ENCODE results near the gene TBCK.

DNA sequence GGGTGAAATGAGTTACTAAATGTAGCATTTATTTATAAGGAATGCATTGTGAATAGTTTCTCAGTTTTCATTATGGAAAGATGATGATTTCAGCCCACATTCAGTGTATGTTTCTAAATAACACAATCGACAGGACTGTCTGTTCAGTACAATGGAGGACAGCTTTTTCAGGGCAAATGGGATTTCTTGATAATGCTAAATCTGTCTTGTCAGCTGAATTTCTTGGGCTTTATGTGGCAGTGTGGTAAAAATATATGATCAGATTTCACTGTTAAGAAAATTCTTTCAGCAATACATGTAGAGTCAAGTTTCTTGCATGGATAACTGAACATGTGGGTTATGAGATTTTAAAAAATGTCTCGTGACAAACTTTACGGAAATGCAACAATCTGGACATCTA is 269.9 kb downstream of the TBCK start:
- TF ChIP-seq, protein P1, sequence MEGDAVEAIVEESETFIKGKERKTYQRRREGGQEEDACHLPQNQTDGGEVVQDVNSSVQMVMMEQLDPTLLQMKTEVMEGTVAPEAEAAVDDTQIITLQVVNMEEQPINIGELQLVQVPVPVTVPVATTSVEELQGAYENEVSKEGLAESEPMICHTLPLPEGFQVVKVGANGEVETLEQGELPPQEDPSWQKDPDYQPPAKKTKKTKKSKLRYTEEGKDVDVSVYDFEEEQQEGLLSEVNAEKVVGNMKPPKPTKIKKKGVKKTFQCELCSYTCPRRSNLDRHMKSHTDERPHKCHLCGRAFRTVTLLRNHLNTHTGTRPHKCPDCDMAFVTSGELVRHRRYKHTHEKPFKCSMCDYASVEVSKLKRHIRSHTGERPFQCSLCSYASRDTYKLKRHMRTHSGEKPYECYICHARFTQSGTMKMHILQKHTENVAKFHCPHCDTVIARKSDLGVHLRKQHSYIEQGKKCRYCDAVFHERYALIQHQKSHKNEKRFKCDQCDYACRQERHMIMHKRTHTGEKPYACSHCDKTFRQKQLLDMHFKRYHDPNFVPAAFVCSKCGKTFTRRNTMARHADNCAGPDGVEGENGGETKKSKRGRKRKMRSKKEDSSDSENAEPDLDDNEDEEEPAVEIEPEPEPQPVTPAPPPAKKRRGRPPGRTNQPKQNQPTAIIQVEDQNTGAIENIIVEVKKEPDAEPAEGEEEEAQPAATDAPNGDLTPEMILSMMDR (IDR thresholded peaks at IDR 0.05 in 2 of 3, conservative IDR thresholded peaks at IDR 0.05 in 1 of 3; ENCODE audit: borderline replicate concordance in 1 of 3, insufficient read depth in 1 of 3, low read depth in 2 of 3, low read length in 2 of 3): no peak
- TF ChIP-seq POLR2A (IDR thresholded peaks at IDR 0.05; ENCODE audit: borderline replicate concordance, extremely low read depth, insufficient read depth, insufficient read length) (no peak), TCF7L2 (IDR thresholded peaks at IDR 0.05; ENCODE audit: borderline replicate concordance, extremely low read depth, insufficient read depth, insufficient read length) (no peak), EZH2phosphoT487 (IDR thresholded peaks at IDR 0.05; ENCODE audit: borderline replicate concordance) (no peak), ZNF274 (IDR thresholded peaks at IDR 0.05; ENCODE audit: low read depth, low read length) (no peak)
- TF ChIP-seq, protein P2, sequence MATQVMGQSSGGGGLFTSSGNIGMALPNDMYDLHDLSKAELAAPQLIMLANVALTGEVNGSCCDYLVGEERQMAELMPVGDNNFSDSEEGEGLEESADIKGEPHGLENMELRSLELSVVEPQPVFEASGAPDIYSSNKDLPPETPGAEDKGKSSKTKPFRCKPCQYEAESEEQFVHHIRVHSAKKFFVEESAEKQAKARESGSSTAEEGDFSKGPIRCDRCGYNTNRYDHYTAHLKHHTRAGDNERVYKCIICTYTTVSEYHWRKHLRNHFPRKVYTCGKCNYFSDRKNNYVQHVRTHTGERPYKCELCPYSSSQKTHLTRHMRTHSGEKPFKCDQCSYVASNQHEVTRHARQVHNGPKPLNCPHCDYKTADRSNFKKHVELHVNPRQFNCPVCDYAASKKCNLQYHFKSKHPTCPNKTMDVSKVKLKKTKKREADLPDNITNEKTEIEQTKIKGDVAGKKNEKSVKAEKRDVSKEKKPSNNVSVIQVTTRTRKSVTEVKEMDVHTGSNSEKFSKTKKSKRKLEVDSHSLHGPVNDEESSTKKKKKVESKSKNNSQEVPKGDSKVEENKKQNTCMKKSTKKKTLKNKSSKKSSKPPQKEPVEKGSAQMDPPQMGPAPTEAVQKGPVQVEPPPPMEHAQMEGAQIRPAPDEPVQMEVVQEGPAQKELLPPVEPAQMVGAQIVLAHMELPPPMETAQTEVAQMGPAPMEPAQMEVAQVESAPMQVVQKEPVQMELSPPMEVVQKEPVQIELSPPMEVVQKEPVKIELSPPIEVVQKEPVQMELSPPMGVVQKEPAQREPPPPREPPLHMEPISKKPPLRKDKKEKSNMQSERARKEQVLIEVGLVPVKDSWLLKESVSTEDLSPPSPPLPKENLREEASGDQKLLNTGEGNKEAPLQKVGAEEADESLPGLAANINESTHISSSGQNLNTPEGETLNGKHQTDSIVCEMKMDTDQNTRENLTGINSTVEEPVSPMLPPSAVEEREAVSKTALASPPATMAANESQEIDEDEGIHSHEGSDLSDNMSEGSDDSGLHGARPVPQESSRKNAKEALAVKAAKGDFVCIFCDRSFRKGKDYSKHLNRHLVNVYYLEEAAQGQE (IDR thresholded peaks at IDR 0.05; ENCODE audit: low read depth): no peak
